Measurements from ENCODE around the gene DACH2. TPM values are rescaled to one million over a fixed set of nuclear protein-coding genes. Genes with fewer than 3 reads are reported as not detected.

DACH2 gene
- total RNA-seq: not detected in 2 replicates

DNA sequence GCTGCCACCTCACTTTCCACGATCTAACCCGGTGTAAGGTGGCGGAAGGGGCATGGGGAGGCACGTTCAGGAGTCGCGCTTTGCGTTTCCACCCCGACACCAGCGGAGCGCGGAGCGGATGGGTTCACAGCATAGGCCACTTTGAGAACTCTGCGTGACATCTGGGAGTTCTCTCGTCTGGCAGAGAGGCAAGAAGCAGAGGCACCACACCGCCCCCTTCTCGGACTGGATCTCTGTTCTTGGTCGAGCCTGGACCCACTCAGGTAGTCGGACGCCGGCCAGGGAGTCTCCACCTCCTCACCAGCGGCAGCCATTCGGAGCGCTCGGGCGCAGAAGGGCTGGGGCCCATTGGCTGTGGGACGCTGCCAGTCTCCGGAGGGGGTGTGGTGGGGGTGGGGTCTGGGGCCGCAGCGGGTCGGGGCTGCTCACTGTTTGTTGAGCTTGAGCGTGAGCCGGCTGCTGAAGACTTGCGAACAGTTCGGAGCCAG, at the start of gene DACH2:
Gene DACH2 (plus strand): TSS at position 428 of the 488 bp plus-strand sequence.

Other genes with a start within 250 kb of the DACH2 start
- gene CHM, start 100.9 kb upstream of the DACH2 start, total RNA-seq: 23.2 and 25.2 TPM in 2 replicates